Esophagus muscularis mucosa (tissue), 4 donors: ENCODE data around the gene ERG28. TPM values are rescaled to one million over a fixed set of nuclear protein-coding genes. Genes with fewer than 3 reads are reported as not detected.

ENCODE experiments used
- DNase-seq: peaks from one replicate; pipeline ENCODE4 v3.0.0-alpha.2; 2017; ENCODE audit errors: extremely low spot score
- H3K27ac ChIP-seq, 4 donors: fragments of 200-600 bp; sonication (generic); replicated peaks in 1 of 4; 1 replicate in 3 of 4; 2 replicates in 1 of 4; pipeline ENCODE4 v1.5.1; 2016 to 2019; ENCODE audit warnings: mild to moderate bottlenecking in 1 of 4
- H3K27me3 ChIP-seq, 4 donors: fragments of 200-600 bp; sonication (generic); one replicate each; pipeline versions ENCODE4 v1.5.1 to v1.6.0; 2016 to 2019
- H3K36me3 ChIP-seq, 4 donors: fragments of 200-600 bp; sonication (generic); one replicate each; pipeline ENCODE4 v1.5.1; 2016 to 2019
- H3K4me1 ChIP-seq, 4 donors: fragments of 200-600 bp; sonication (generic); one replicate each; pipeline ENCODE4 v1.5.1; 2016 to 2019
- H3K4me3 ChIP-seq, 4 donors: fragments of 200-600 bp; sonication (generic); 1 replicate in 2 of 4; 2 replicates in 2 of 4; pipeline ENCODE4 v1.5.1; 2016 to 2019; ENCODE audit warnings: mild to moderate bottlenecking in 4 of 4, moderate library complexity in 1 of 4
- H3K9me3 ChIP-seq, 4 donors: fragments of 200-600 bp; sonication (generic); 1 replicate in 3 of 4; 2 replicates in 1 of 4; pipeline ENCODE4 v1.5.1; 2016 to 2019
- CTCF ChIP-seq, 3 experiments: fragments of 200-600 bp in 2 of 3; fragments of 450-650 bp in 1 of 3; sonication (generic) in 2 of 3; IDR thresholded peaks; one replicate each; pipeline ENCODE4 v1.5.1; 2017 to 2019; ENCODE audit warnings: antibody characterized with exemption in 3 of 3, mild to moderate bottlenecking in 2 of 3, moderate library complexity in 1 of 3
- EP300 ChIP-seq: sonication (generic); formaldehyde crosslinking; IDR thresholded peaks from one replicate; pipeline ENCODE4 v1.6.1; 2017; ENCODE audit warnings: antibody characterized with exemption
- POLR2A ChIP-seq: fragments of 450-650 bp; IDR thresholded peaks from one replicate; pipeline ENCODE4 v1.6.1; 2017; ENCODE audit warnings: antibody characterized with exemption, moderate library complexity, mild to moderate bottlenecking, low read depth
- POLR2AphosphoS5 ChIP-seq, 2 donors: sonication (generic); formaldehyde crosslinking; IDR thresholded peaks; one replicate each; pipeline ENCODE4 v1.6.1; 2017; ENCODE audit warnings: antibody characterized with exemption in 2 of 2
- WGBS: methylation state at CpG from one replicate; pipeline ENCODE4 v1.1.5; 2018; 5-methylcytosine and 5-hydroxymethylcytosine counted together
- intact Hi-C: fragments of 100-400 bp; cut with DNase I; formaldehyde crosslinking; loops from one replicate; pipeline ENCODE4 v1.15.1; 2023
- total RNA-seq, 4 donors: library from RNA; depleted of rRNA; stranded (reverse); fragments of >200 nt; gene quantifications; one replicate each; pipeline versions ENCODE4 v1.1.0 to v1.2.1, GENCODE V29; 2016

ERG28 gene
- total RNA-seq, 4 donors from 2014 or later: 6.0 to 7.5 (median 6.9) TPM

DNA sequence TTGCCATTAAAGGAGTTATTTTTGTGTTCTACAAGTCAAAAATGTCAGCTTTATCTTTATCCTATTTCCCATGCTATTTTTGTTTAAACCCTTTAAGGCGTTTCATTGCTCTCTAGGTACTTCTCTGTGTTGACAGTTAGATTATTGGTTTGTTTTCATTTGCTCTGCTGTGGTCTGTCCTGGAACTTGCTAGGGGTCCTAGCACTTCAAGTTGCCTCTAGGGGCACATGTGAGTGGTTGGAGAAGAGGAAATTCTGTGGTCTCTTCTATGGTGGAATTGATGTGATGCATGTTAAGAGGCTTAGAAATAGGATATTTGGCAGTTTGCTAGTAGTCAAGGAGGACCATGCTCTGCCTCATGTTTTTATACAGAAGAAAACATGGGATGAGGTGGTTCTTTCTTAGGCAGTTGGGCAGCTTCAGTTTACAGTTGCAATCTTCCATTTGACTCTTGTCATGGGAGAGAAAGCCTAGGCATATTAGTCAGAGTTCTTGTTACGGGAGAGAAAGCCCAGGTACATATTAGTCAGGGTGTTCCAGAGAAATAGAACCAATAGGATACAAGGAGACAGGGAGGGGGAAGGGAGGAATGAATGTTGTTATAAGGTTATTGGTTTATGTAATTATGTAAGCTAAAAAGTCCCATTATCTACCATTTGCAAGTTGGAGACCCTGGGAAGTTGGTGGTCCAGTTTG, 14.7 kb upstream of the ERG28 start:
- intact Hi-C loops: no loop called here
- no peak for DNase-seq
- 76% methylated on average over 2 of the region's 2 CpGs for WGBS
- no peak overlapping the region for H3K27ac ChIP-seq
- no peak for TF ChIP-seq POLR2A
- TF ChIP-seq POLR2AphosphoS5 (IDR thresholded peaks at IDR 0.05): no peak
- TF ChIP-seq CTCF (IDR thresholded peaks at IDR 0.05): no peak
- TF ChIP-seq EP300: no peak
- H3K4me3 ChIP-seq: no peak overlapping the region
- peaks cover 0 to 27% (median 6%) of the 10 kb centered on the region in 4 donors for H3K36me3 ChIP-seq
- no peaks in the 10 kb centered on the region for H3K27me3 ChIP-seq
- no peaks in the 10 kb centered on the region for H3K9me3 ChIP-seq
- no peaks in the 10 kb centered on the region for H3K4me1 ChIP-seq

DNA sequence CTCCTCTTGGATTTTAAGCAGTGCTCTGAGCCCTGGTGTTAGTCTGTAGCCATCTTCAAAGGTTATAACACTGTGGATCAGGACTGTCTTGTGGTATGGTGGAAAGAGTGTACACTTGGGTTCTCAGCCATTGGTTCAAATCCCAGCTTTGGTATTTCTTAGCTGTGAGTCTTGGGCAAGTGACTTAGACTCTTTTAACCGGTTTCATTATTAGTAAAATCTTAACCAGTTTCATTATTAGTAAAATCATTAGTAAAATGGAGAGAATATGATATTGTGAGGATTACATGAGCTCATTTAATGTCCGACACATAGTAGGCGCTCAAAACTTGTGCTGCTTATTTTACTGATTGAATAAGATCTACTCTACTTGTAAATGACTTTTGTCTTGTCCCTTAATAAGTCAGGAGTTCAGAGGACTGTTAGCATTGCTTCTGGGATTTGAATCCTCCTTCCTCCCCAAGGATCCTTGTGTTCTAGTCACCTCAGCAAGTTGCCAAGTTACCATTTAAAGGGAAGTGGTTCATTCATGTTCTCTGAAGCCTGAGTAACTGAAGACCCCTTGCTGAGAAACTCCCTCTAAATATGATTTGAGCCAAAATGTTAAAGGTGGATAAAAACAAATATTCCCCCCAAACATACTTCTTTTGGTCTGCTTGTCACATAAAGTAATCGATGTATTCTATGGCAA, 12.8 kb upstream of the ERG28 start:
- Histone ChIP-seq H3K27me3 (no peaks in the 10 kb centered on the region), H3K4me1 (no peaks in the 10 kb centered on the region), H3K9me3 (no peaks in the 10 kb centered on the region), H3K27ac (no peak overlapping the region), H3K4me3 (no peak overlapping the region), H3K36me3 (peaks cover 8 to 42% (median 18%) of the 10 kb centered on the region in 4 donors)
- no peak for DNase-seq
- TF ChIP-seq CTCF (IDR thresholded peaks at IDR 0.05): no peak
- no peak for TF ChIP-seq POLR2A
- no peak for TF ChIP-seq EP300
- no peak for TF ChIP-seq POLR2AphosphoS5 (IDR thresholded peaks at IDR 0.05)
- 95% methylated on average over 4 of the region's 4 CpGs for WGBS
- intact Hi-C loops: no loop called here

DNA sequence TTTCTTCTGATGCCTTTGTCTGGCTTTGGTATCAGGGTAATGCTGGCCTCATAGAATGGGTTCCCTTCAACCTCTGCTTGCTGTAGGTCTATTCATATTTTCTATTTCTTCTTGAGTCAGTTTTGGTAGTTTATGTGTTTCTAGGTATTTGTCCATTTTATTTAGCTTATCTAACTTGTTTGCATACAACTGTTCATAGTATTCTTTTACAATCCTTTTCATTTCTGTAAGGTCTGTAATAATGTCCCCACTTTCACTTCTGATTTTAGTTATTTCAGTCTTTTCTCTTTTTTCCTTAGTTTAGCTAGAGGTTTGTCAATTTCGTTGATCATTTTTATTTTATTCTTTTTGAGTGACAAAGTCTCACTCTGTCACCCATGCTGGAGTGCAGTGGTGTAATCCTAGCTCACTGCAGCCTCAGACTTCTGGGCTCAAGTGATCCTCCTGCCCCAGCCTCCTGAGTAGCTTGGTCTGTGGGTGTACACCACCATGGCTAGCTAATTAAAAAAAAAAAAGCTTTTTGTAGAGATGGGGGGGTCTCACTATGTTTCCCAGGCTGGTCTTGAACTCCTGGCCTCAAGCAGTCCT, 12.0 kb upstream of the ERG28 start:
- no peak overlapping the region for H3K4me3 ChIP-seq
- 97% methylated on average over 1 of the region's 1 CpG for WGBS
- no peak overlapping the region for H3K27ac ChIP-seq
- peaks cover 8 to 38% (median 18%) of the 10 kb centered on the region in 4 donors for H3K36me3 ChIP-seq
- no peak for TF ChIP-seq POLR2AphosphoS5 (IDR thresholded peaks at IDR 0.05)
- TF ChIP-seq EP300: no peak
- no peak for TF ChIP-seq POLR2A
- TF ChIP-seq CTCF (IDR thresholded peaks at IDR 0.05): no peak
- no peaks in the 10 kb centered on the region for H3K4me1 ChIP-seq
- no peak for DNase-seq
- H3K9me3 ChIP-seq: no peaks in the 10 kb centered on the region
- H3K27me3 ChIP-seq: no peaks in the 10 kb centered on the region
- intact Hi-C loops: no loop called here

DNA sequence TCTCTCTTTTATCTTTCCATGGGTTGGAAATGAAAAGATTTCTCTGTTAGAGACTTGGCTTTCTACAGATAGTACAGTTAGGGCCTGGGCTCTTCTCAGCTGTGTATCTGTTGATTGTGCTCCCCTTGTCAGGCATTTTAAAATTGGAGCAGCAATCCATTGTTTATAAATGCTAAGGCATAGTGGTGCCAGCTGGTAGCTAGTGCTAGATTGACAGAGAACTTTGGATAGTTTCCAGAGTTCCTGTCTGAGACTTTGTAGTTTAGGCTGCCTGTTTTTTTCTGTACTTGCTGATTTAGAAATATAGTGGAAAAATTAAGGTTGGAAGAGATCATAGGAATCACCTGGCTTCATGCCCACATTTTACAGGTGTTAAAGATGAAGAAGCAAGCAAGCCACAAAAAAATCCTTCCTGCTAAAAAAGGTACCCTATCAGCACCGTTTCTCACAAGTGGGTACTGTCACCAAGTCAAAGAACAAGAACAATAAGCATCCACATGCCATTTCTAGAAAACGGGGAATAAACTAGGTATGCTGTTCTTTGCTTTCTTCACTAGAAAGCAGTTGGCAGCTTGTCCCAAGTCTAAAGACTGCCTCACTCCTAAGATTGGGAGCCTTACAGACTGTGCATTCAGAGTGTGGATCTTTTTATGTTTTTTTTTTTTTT, 6.6 kb upstream of the ERG28 start:
- intact Hi-C loops: no loop called here

More for the DNA sequence above, 6.6 kb upstream of the ERG28 start:
- H3K9me3 ChIP-seq: no peaks in the 10 kb centered on the region
- H3K27me3 ChIP-seq: no peaks in the 10 kb centered on the region
- TF ChIP-seq CTCF (IDR thresholded peaks at IDR 0.05) (no peak), POLR2A (no peak), POLR2AphosphoS5 (IDR thresholded peaks at IDR 0.05) (no peak), EP300 (no peak)
- 67% methylated on average over 2 of the region's 2 CpGs for WGBS
- no peak overlapping the region for H3K27ac ChIP-seq
- no peak overlapping the region for H3K4me3 ChIP-seq
- no peak for DNase-seq
- H3K36me3 ChIP-seq: peaks cover 8 to 30% (median 16%) of the 10 kb centered on the region in 4 donors
- H3K4me1 ChIP-seq: peaks cover 0 to 14% (median 11%) of the 10 kb centered on the region in 4 donors
